ENCODE measurements around the gene IP6K2. TPM values are rescaled to one million over a fixed set of nuclear protein-coding genes. Genes with fewer than 3 reads are reported as not detected.
A peak's percentile ranks its signal among the peaks of the same experiment; 100 is the strongest.

The IP6K2 gene
- total and polyA plus RNA-seq, 2 experiments from 2014 or later, result 97.0 to 97.4 TPM

DNA sequence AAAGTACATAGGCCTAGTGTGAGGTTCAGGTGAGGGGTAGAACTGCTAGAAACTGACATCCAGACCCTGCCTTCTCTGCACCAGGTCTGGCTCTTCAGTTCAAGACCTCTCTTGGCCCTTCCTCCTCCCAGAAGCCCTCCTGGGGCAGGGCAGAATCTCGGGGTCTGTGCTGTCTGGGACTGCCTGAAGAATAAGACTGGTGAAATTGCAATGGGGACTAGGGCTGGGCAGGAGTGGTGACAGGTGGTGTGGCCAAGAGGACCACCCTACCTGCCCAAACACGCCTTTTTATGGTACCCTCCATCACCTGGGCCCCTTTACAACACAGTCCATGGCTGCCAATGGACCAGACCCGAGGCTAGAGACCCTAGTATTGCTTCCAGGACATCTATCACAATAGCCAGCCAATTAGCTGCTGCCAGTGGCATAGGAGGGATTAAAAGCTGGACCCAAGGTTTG lies 29.8 kb downstream of the IP6K2 start:
- Mint-ChIP-seq H3K27ac (no peak overlapping the region), H3K27me3 (ENCODE audit: insufficient read depth, low read depth, poor library complexity) (peaks cover 10% of the 10 kb centered on the region), H3K9me3 (no peaks in the 10 kb centered on the region; the same call in 2 of the 3 replicates), H3K4me1 (peaks cover 17% of the 10 kb centered on the region), H3K36me3 (ENCODE audit: low read depth) (peaks cover 57% of the 10 kb centered on the region), H3K4me3 (no peak overlapping the region)
- Histone ChIP-seq H3K27me3 (ENCODE audit: insufficient read depth) (no peaks in the 10 kb centered on the region), H2AFZ (no peak overlapping the region), H3F3A (replicated peaks; ENCODE audit: low read depth) (peaks cover 43% of the 10 kb centered on the region), H3K79me2 (replicated peaks; ENCODE audit: insufficient read depth) (peaks cover 14% of the 10 kb centered on the region), H4K20me1 (replicated peaks; ENCODE audit: insufficient read depth) (peaks cover 35% of the 10 kb centered on the region), H3K27ac (ENCODE audit: low read depth) (no peak overlapping the region), H3K4me1 (ENCODE audit: insufficient read depth) (peaks cover 7% of the 10 kb centered on the region), H3K4me3 (no peak overlapping the region), H3K4me2 (no peak overlapping the region), H3K9me2 (ENCODE audit: insufficient read depth) (no peaks in the 10 kb centered on the region), H3K36me3 (ENCODE audit: insufficient read depth) (peaks cover 37% of the 10 kb centered on the region)
- TF ChIP-seq ZNF331 (CRISPR knock-in tag; IDR thresholded peaks at IDR 0.05; ENCODE audit: low read depth), result no peak
- no peak for TF ChIP-seq NANOG (IDR thresholded peaks at IDR 0.05; ENCODE audit: borderline replicate concordance)
- TF ChIP-seq POLR2AphosphoS5 (IDR thresholded peaks at IDR 0.05; ENCODE audit: low read depth), result peak; percentile 17; the same call in 1 of the 2 replicates
- TF ChIP-seq STAT1 (IDR thresholded peaks at IDR 0.05; ENCODE audit: unreplicated experiment), result no peak
- TF ChIP-seq, protein P1, sequence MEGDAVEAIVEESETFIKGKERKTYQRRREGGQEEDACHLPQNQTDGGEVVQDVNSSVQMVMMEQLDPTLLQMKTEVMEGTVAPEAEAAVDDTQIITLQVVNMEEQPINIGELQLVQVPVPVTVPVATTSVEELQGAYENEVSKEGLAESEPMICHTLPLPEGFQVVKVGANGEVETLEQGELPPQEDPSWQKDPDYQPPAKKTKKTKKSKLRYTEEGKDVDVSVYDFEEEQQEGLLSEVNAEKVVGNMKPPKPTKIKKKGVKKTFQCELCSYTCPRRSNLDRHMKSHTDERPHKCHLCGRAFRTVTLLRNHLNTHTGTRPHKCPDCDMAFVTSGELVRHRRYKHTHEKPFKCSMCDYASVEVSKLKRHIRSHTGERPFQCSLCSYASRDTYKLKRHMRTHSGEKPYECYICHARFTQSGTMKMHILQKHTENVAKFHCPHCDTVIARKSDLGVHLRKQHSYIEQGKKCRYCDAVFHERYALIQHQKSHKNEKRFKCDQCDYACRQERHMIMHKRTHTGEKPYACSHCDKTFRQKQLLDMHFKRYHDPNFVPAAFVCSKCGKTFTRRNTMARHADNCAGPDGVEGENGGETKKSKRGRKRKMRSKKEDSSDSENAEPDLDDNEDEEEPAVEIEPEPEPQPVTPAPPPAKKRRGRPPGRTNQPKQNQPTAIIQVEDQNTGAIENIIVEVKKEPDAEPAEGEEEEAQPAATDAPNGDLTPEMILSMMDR (conservative IDR thresholded peaks at IDR 0.05; ENCODE audit: low read depth in 2 of 2), result no peak
- ATAC-seq (no peak), DNase-seq (ENCODE audit: low spot score) (no peak)

DNA sequence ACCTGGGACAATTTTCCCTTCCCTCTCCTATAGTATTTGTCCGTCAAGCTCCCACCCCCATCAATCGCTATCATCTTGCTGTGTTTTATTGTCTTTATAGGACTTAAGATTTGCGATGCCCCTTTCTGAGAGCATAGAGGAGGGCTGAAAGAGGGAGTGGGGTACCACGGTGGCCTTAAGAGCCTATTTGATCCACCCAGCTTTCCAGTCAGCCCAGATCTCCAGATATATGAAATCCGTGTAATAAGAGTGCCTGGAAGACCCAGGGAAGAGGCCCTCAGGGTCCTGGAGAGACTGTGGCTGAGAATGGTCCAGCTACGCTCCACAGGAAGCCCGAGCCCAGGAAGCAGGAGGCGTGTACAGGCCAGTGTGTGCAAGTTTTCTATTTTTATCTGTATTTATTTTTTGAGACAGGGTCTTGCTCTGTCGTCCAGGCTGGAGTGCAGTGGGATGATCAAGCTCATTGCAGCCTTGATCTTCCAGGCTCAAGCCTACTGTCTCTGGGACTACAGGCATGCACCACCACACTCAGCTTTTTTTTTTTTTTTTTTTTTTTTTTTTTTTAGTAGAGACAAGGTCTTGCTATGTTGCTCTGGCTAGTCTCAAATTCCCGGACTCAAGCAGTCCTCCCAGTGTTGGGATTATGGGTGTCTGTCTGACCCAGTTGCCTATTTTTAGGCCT lies 30.3 kb downstream of the IP6K2 start:
- no peaks in the 10 kb centered on the region for H3K27me3 ChIP-seq (ENCODE audit: insufficient read depth)
- Mint-ChIP-seq H3K36me3 (ENCODE audit: low read depth) (peaks cover 57% of the 10 kb centered on the region), H3K4me1 (peaks cover 17% of the 10 kb centered on the region), H3K27me3 (ENCODE audit: insufficient read depth, low read depth, poor library complexity) (peaks cover 12% of the 10 kb centered on the region), H3K4me3 (peak overlapping the region; percentile 86), H3K27ac (no peak overlapping the region), H3K9me3 (no peaks in the 10 kb centered on the region; the same call in 2 of the 3 replicates)
- H3F3A ChIP-seq (replicated peaks; ENCODE audit: low read depth), result peaks cover 43% of the 10 kb centered on the region
- no peak for ATAC-seq
- no peak for DNase-seq (ENCODE audit: low spot score)
- H3K79me2 ChIP-seq (replicated peaks; ENCODE audit: insufficient read depth), result peaks cover 13% of the 10 kb centered on the region
- H3K4me1 ChIP-seq (ENCODE audit: insufficient read depth), result peaks cover 7% of the 10 kb centered on the region
- H3K36me3 ChIP-seq (ENCODE audit: insufficient read depth), result peaks cover 32% of the 10 kb centered on the region
- H3K4me2 ChIP-seq, result peak overlapping the region; percentile 83
- peaks cover 32% of the 10 kb centered on the region for H4K20me1 ChIP-seq (replicated peaks; ENCODE audit: insufficient read depth)
- H3K9me2 ChIP-seq (ENCODE audit: insufficient read depth), result no peaks in the 10 kb centered on the region
- peak overlapping the region; percentile 70; the same call in 1 of the 2 replicates for H3K27ac ChIP-seq (ENCODE audit: low read depth)
- peak overlapping the region; percentile 89 for H3K4me3 ChIP-seq
- H2AFZ ChIP-seq, result peak overlapping the region; percentile 80; the same call in 1 of the 2 replicates
- TF ChIP-seq JUNB (IDR thresholded peaks at IDR 0.05; ENCODE audit: unreplicated experiment), result no peak
- TF ChIP-seq ZNF331 (CRISPR knock-in tag; IDR thresholded peaks at IDR 0.05; ENCODE audit: low read depth), result no peak
- TF ChIP-seq EZH2phosphoT487 (IDR thresholded peaks at IDR 0.05; ENCODE audit: unreplicated experiment), result no peak
- TF ChIP-seq, protein P2, sequence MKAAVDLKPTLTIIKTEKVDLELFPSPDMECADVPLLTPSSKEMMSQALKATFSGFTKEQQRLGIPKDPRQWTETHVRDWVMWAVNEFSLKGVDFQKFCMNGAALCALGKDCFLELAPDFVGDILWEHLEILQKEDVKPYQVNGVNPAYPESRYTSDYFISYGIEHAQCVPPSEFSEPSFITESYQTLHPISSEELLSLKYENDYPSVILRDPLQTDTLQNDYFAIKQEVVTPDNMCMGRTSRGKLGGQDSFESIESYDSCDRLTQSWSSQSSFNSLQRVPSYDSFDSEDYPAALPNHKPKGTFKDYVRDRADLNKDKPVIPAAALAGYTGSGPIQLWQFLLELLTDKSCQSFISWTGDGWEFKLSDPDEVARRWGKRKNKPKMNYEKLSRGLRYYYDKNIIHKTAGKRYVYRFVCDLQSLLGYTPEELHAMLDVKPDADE (IDR thresholded peaks at IDR 0.05), result no peak
- TF ChIP-seq, protein P3, sequence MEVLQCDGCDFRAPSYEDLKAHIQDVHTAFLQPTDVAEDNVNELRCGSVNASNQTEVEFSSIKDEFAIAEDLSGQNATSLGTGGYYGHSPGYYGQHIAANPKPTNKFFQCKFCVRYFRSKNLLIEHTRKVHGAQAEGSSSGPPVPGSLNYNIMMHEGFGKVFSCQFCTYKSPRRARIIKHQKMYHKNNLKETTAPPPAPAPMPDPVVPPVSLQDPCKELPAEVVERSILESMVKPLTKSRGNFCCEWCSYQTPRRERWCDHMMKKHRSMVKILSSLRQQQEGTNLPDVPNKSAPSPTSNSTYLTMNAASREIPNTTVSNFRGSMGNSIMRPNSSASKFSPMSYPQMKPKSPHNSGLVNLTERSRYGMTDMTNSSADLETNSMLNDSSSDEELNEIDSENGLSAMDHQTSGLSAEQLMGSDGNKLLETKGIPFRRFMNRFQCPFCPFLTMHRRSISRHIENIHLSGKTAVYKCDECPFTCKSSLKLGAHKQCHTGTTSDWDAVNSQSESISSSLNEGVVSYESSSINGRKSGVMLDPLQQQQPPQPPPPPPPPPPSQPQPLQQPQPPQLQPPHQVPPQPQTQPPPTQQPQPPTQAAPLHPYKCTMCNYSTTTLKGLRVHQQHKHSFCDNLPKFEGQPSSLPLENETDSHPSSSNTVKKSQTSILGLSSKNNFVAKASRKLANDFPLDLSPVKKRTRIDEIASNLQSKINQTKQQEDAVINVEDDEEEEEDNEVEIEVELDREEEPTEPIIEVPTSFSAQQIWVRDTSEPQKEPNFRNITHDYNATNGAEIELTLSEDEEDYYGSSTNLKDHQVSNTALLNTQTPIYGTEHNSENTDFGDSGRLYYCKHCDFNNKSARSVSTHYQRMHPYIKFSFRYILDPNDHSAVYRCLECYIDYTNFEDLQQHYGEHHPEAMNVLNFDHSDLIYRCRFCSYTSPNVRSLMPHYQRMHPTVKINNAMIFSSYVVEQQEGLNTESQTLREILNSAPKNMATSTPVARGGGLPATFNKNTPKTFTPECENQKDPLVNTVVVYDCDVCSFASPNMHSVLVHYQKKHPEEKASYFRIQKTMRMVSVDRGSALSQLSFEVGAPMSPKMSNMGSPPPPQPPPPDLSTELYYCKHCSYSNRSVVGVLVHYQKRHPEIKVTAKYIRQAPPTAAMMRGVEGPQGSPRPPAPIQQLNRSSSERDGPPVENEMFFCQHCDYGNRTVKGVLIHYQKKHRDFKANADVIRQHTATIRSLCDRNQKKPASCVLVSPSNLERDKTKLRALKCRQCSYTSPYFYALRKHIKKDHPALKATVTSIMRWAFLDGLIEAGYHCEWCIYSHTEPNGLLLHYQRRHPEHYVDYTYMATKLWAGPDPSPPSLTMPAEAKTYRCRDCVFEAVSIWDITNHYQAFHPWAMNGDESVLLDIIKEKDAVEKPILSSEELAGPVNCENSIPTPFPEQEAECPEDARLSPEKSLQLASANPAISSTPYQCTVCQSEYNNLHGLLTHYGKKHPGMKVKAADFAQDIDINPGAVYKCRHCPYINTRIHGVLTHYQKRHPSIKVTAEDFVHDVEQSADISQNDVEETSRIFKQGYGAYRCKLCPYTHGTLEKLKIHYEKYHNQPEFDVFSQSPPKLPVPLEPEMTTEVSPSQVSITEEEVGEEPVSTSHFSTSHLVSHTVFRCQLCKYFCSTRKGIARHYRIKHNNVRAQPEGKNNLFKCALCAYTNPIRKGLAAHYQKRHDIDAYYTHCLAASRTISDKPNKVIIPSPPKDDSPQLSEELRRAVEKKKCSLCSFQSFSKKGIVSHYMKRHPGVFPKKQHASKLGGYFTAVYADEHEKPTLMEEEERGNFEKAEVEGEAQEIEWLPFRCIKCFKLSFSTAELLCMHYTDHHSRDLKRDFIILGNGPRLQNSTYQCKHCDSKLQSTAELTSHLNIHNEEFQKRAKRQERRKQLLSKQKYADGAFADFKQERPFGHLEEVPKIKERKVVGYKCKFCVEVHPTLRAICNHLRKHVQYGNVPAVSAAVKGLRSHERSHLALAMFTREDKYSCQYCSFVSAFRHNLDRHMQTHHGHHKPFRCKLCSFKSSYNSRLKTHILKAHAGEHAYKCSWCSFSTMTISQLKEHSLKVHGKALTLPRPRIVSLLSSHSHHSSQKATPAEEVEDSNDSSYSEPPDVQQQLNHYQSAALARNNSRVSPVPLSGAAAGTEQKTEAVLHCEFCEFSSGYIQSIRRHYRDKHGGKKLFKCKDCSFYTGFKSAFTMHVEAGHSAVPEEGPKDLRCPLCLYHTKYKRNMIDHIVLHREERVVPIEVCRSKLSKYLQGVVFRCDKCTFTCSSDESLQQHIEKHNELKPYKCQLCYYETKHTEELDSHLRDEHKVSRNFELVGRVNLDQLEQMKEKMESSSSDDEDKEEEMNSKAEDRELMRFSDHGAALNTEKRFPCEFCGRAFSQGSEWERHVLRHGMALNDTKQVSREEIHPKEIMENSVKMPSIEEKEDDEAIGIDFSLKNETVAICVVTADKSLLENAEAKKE (CRISPR knock-in tag; IDR thresholded peaks at IDR 0.05), result no peak
- TF ChIP-seq POLR2AphosphoS5 (IDR thresholded peaks at IDR 0.05; ENCODE audit: low read depth), result no peak
- TF ChIP-seq, protein P1 (conservative IDR thresholded peaks at IDR 0.05; ENCODE audit: low read depth in 2 of 2), result no peak

All from GM23338 (cell line).